Tibial nerve (tissue), 4 donors: Measurements from ENCODE around the gene AK9. TPM values are rescaled to one million over a fixed set of nuclear protein-coding genes. Genes with fewer than 3 reads are reported as not detected.
"Not testable (repeated sequence)": the region's sequence is repeated elsewhere in the genome, so short reads cannot be mapped to it uniquely, and the experiment has no call there.

ENCODE experiments used
- DNase-seq, 2 donors: peaks; one replicate each; pipeline ENCODE4 v3.0.0-alpha.2; 2019; ENCODE audit warnings: low spot score in 2 of 2
- H3K27ac ChIP-seq, 4 donors: fragments of 200-600 bp; sonication (generic) in 3 of 4; one replicate each; pipeline ENCODE4 v1.5.1; 2017 to 2019; ENCODE audit warnings: mild to moderate bottlenecking in 1 of 4
- H3K27me3 ChIP-seq, 2 donors: fragments of 200-600 bp; sonication (generic) in 1 of 2; one replicate each; pipeline versions ENCODE4 v1.5.1 to v1.6.0; 2017 to 2019
- H3K36me3 ChIP-seq, 3 donors: fragments of 200-600 bp; sonication (generic); one replicate each; pipeline ENCODE4 v1.5.1; 2018 to 2019
- H3K4me1 ChIP-seq, 4 donors: fragments of 200-600 bp; sonication (generic) in 3 of 4; one replicate each; pipeline ENCODE4 v1.5.1; 2017 to 2019
- H3K4me3 ChIP-seq, 4 donors: fragments of 200-600 bp; sonication (generic) in 3 of 4; one replicate each; pipeline ENCODE4 v1.5.1; 2017 to 2019; ENCODE audit warnings: mild to moderate bottlenecking in 1 of 4, moderate library complexity in 1 of 4
- H3K9me3 ChIP-seq, 4 donors: fragments of 200-600 bp; sonication (generic) in 3 of 4; one replicate each; pipeline ENCODE4 v1.5.1; 2017 to 2019
- CTCF ChIP-seq, 5 experiments: fragments of 200-600 bp in 3 of 5; fragments of 450-650 bp in 2 of 5; sonication (generic) in 3 of 5; IDR thresholded peaks; one replicate each; pipeline ENCODE4 v1.5.1; 2016 to 2019; ENCODE audit warnings: antibody characterized with exemption in 5 of 5, mild to moderate bottlenecking in 3 of 5, moderate library complexity in 2 of 5
- EP300 ChIP-seq, 2 donors: sonication (generic); formaldehyde crosslinking; IDR thresholded peaks; one replicate each; pipeline ENCODE4 v1.6.1; 2017; ENCODE audit warnings: antibody characterized with exemption in 2 of 2, mild to moderate bottlenecking in 1 of 2
- POLR2A ChIP-seq, 2 donors: fragments of 450-650 bp; IDR thresholded peaks; one replicate each; pipeline ENCODE4 v1.6.1; 2017; ENCODE audit warnings: antibody characterized with exemption in 2 of 2, mild to moderate bottlenecking in 2 of 2, moderate library complexity in 2 of 2
- WGBS, 2 donors: methylation state at CpG; one replicate each; pipeline ENCODE4 v1.1.5; 2018; 5-methylcytosine and 5-hydroxymethylcytosine counted together
- total RNA-seq, 4 donors: library from RNA; depleted of rRNA; stranded (reverse); fragments of >200 nt; gene quantifications; one replicate each; pipeline ENCODE4 v1.1.0, GENCODE V29; 2016

Gene AK9
- total RNA-seq, 4 donors from 2014 or later: 8.1 to 19.8 (median 14.1) TPM

GRCh38 chr6:109687271-109687761 is 3.7 kb downstream of the AK9 start:
- peaks cover 0 to 22% (median 7%) of the 10 kb centered on the region in 4 donors for H3K4me1 ChIP-seq
- H3K27me3 ChIP-seq: no peaks in the 10 kb centered on the region
- WGBS, 2 donors: 21% methylated on average over 2 of the region's 2 CpGs
- TF ChIP-seq POLR2A (IDR thresholded peaks at IDR 0.05): no peak
- no peak for TF ChIP-seq EP300 (IDR thresholded peaks at IDR 0.05)
- TF ChIP-seq CTCF (IDR thresholded peaks at IDR 0.05): no peak
- DNase-seq: no peak
- no peaks in the 10 kb centered on the region for H3K36me3 ChIP-seq
- no peak overlapping the region for H3K27ac ChIP-seq
- H3K4me3 ChIP-seq: no peak overlapping the region
- no peaks in the 10 kb centered on the region for H3K9me3 ChIP-seq

- no peak overlapping the region for H3K27ac ChIP-seq
- TF ChIP-seq EP300 (IDR thresholded peaks at IDR 0.05) (no peak), CTCF (IDR thresholded peaks at IDR 0.05) (no peak), POLR2A (IDR thresholded peaks at IDR 0.05) (no peak)
- H3K9me3 ChIP-seq: no peaks in the 10 kb centered on the region
Measured at GRCh38 chr6:109686566-109687265, 4.3 kb downstream of the AK9 start.

GRCh38 chr6:109678661-109679505 is 12.1 kb downstream of the AK9 start:
- H3K4me1 ChIP-seq, DNase-seq, H3K27ac ChIP-seq, H3K36me3 ChIP-seq, H3K9me3 ChIP-seq, H3K27me3 ChIP-seq, H3K4me3 ChIP-seq: not testable (repeated sequence)
- 73 to 82% methylated on average over 15 of the region's 15 CpGs for WGBS, 2 donors

More at GRCh38 chr6:109686566-109687265, 4.3 kb downstream of the AK9 start:
- H3K27me3 ChIP-seq: no peaks in the 10 kb centered on the region
- H3K4me1 ChIP-seq: peaks cover 0 to 16% (median 2%) of the 10 kb centered on the region in 4 donors
- no peak for DNase-seq
- H3K36me3 ChIP-seq: no peaks in the 10 kb centered on the region
- WGBS, 2 donors: 92 to 100% methylated on average over 1 of the region's 1 CpG
- H3K4me3 ChIP-seq: no peak overlapping the region

GRCh38 chr6:109678240-109678639 is 12.8 kb downstream of the AK9 start:
- 71 to 76% methylated on average over 4 of the region's 4 CpGs for whole genome bisulfite sequencing, 2 donors
- Histone ChIP-seq H3K9me3 (no peaks in the 10 kb centered on the region), H3K36me3 (peaks cover 0 to 9% (median 0%) of the 10 kb centered on the region in 3 donors), H3K4me3 (no peak overlapping the region), H3K27ac (no peak overlapping the region), H3K4me1 (no peaks in the 10 kb centered on the region), H3K27me3 (no peaks in the 10 kb centered on the region)
- no peak for DNase-seq
- TF ChIP-seq POLR2A (IDR thresholded peaks at IDR 0.05) (no peak), EP300 (IDR thresholded peaks at IDR 0.05) (no peak), CTCF (IDR thresholded peaks at IDR 0.05) (no peak)

- Histone ChIP-seq H3K36me3 (peaks cover 0 to 20% (median 0%) of the 10 kb centered on the region in 3 donors), H3K27ac (no peak overlapping the region), H3K27me3 (no peaks in the 10 kb centered on the region), H3K4me1 (no peaks in the 10 kb centered on the region), H3K4me3 (no peak overlapping the region), H3K9me3 (no peaks in the 10 kb centered on the region)
- no peak for TF ChIP-seq POLR2A (IDR thresholded peaks at IDR 0.05)
- TF ChIP-seq EP300 (IDR thresholded peaks at IDR 0.05): no peak
- TF ChIP-seq CTCF (IDR thresholded peaks at IDR 0.05): no peak
- WGBS, 2 donors: 94 to 98% methylated on average over 1 of the region's 1 CpG
- no peak for DNase-seq
Measured at GRCh38 chr6:109676724-109677123, 14.3 kb downstream of the AK9 start.
